Activated T-cell treated with anti-CD3 and anti-CD28 coated beads, Interleukin-2, amount 50 U/mL, for 24 hours (primary cell): ENCODE data around the gene OXA1L.
"Not testable (repeated sequence)": the region's sequence is repeated elsewhere in the genome, so short reads cannot be mapped to it uniquely, and the experiment has no call there.

Source experiments
- DNase-seq: peaks from one replicate; pipeline ENCODE4 v3.0.0-alpha.2; 2020
- H3K27ac Mint-ChIP-seq: 2 replicates; pipeline ENCODE4 v1.8.0; 2020; ENCODE audit warnings: mild to moderate bottlenecking, mixed read lengths
- H3K27me3 Mint-ChIP-seq: 2 replicates; pipeline ENCODE4 v1.8.0; 2020; ENCODE audit warnings: mixed read lengths
- H3K36me3 Mint-ChIP-seq: 2 replicates; pipeline ENCODE4 v1.8.0; 2020; ENCODE audit warnings: low read depth, mixed read lengths
- H3K4me1 Mint-ChIP-seq: 2 replicates; pipeline ENCODE4 v1.8.0; 2020; ENCODE audit warnings: low read depth, mixed read lengths
- H3K4me3 Mint-ChIP-seq: 2 replicates; pipeline ENCODE4 v1.8.0; 2020; ENCODE audit warnings: mild to moderate bottlenecking, moderate library complexity, mixed read lengths
- H3K9me3 Mint-ChIP-seq: 2 replicates; pipeline ENCODE4 v1.8.0; 2020; ENCODE audit warnings: mixed read lengths

OXA1L gene

DNA sequence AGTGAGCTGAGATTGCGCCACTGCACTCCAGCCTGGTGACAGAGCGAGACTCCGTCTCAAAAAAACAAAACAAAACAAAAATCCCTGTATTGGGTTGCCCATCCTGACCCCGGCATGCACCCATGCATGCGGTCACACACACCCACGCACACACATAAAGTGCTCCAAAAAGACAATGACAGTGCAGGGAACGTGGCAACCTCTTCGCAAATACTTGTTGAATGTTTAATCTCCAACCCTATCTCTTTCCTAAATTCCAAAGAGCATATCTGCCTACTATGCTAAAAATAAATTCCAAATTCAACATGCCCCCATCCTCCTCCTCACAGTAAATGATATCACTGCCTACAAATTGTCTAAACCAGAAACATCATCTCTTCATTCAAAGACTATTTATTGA lies 35.2 kb downstream of the OXA1L start:
- peaks cover 25% of the 10 kb centered on the region for H3K27me3 Mint-ChIP-seq
- no peak for DNase-seq
- H3K4me3 Mint-ChIP-seq = no peak overlapping the region
- no peak overlapping the region for H3K27ac Mint-ChIP-seq
- no peaks in the 10 kb centered on the region for H3K4me1 Mint-ChIP-seq
- no peaks in the 10 kb centered on the region for H3K9me3 Mint-ChIP-seq
- H3K36me3 Mint-ChIP-seq = no peaks in the 10 kb centered on the region

DNA sequence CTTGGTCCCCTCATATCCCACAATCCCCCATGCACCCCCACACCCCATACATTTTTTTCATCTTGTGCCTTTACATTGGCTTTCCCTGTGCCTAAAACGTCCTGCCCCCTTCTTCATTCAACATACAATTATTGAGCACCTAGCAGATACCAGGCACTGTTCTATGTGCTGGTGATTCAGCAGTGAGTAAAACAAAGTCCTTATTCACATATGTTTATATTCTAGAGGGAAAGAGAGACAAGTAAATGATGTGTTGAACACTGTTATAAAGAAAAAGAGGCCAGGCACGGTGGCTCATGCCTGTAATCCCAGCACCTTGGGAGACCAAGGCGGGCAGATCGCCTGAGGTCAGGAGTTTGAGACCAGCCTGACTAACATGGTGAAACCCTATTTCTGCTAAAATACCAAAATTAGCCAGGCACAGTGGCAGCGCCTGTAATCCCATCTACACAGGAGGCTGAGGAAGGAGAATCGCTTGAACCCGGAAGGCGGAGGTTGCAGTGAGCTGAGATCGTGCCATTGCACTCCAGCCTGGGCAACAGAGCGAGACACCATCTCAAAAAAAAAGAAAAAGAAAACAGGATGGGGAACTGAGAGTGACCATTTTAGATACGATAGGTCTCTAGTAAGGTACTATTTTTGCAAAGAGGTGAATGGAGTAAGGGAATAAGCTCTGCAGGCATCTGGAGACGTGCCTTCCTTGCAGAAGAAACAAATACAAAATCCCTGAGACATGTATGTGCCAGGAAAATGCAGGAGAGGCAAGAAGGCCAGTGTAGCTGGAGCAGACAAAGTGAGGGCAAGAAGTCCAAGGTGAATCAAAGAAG lies 36.6 kb downstream of the OXA1L start:
- no peaks in the 10 kb centered on the region for H3K9me3 Mint-ChIP-seq
- peaks cover 20% of the 10 kb centered on the region for H3K27me3 Mint-ChIP-seq
- no peak overlapping the region for H3K27ac Mint-ChIP-seq
- no peak for DNase-seq
- H3K4me1 Mint-ChIP-seq = no peaks in the 10 kb centered on the region
- H3K4me3 Mint-ChIP-seq = no peak overlapping the region
- no peaks in the 10 kb centered on the region for H3K36me3 Mint-ChIP-seq

DNA sequence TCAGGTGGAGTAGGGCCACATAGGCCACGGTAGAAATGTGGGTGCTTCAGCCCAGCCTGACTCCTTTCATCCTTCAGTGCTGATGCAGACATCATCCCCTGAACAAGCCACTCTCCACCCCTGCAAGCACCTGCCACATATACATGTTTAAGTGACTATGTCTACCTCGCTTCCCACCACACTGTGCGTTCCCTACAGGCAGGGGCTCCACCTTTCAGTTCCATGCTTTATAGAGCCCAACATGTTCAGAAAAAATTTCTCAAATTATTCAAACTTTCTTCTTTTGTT lies 37.1 kb downstream of the OXA1L start:
- no peak for DNase-seq
- H3K27me3 Mint-ChIP-seq = peaks cover 18% of the 10 kb centered on the region
- no peaks in the 10 kb centered on the region for H3K9me3 Mint-ChIP-seq
- no peaks in the 10 kb centered on the region for H3K4me1 Mint-ChIP-seq
- H3K36me3 Mint-ChIP-seq = no peaks in the 10 kb centered on the region
- no peak overlapping the region for H3K4me3 Mint-ChIP-seq
- no peak overlapping the region for H3K27ac Mint-ChIP-seq

GRCh38 chr14:22805235-22805634 lies 38.7 kb downstream of the OXA1L start:
- DNase-seq, H3K27ac Mint-ChIP-seq, H3K9me3 Mint-ChIP-seq, H3K4me3 Mint-ChIP-seq, H3K27me3 Mint-ChIP-seq, H3K4me1 Mint-ChIP-seq, H3K36me3 Mint-ChIP-seq: not testable (repeated sequence)

GRCh38 chr14:22807432-22808087 lies 41.1 kb downstream of the OXA1L start:
- no peaks in the 10 kb centered on the region for H3K9me3 Mint-ChIP-seq
- no peak for DNase-seq
- no peaks in the 10 kb centered on the region for H3K27me3 Mint-ChIP-seq
- H3K4me3 Mint-ChIP-seq = no peak overlapping the region
- no peak overlapping the region for H3K27ac Mint-ChIP-seq
- no peaks in the 10 kb centered on the region for H3K36me3 Mint-ChIP-seq
- H3K4me1 Mint-ChIP-seq = peaks cover 2% of the 10 kb centered on the region

DNA sequence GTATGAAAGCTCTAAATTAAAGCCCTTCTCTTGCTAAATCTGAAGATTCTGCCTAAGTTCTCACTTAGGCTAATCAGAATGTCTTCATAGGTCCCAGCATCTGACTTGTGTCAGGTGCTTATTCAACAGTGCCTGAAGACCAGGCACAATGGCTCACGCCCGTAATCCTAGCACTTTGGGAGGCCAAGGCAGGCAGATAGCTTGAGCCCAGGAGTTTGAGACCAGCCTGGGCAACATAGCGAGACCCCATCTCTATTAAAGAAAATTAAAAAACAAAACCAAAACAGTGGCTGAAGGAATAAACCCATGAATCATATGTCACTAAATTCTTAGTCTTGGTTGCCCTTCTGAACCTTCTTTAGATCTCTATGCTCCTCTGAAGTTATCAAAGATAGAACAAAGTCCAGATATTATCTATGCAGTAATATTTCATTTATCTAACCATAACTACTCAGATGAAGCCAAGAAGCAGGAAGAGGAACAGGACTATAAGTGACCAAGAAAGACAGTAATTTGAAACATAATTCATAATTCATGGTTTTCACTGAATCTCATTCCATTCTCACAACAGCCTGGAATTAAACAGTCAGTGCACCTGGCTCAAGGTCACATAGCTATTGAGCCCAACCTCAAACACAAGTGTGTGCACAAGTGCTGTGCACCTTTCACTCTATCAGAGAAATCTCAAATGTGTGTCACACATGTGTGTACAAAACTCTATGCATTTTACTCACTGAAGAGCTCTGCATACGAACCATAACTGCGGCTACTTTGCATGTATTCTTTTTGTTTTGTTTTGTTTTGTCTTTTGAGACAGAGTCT lies 42.1 kb downstream of the OXA1L start:
- H3K4me1 Mint-ChIP-seq = peaks cover 2% of the 10 kb centered on the region
- no peak overlapping the region for H3K4me3 Mint-ChIP-seq
- no peak for DNase-seq
- H3K27ac Mint-ChIP-seq = no peak overlapping the region
- H3K36me3 Mint-ChIP-seq = no peaks in the 10 kb centered on the region
- no peaks in the 10 kb centered on the region for H3K9me3 Mint-ChIP-seq
- H3K27me3 Mint-ChIP-seq = no peaks in the 10 kb centered on the region

DNA sequence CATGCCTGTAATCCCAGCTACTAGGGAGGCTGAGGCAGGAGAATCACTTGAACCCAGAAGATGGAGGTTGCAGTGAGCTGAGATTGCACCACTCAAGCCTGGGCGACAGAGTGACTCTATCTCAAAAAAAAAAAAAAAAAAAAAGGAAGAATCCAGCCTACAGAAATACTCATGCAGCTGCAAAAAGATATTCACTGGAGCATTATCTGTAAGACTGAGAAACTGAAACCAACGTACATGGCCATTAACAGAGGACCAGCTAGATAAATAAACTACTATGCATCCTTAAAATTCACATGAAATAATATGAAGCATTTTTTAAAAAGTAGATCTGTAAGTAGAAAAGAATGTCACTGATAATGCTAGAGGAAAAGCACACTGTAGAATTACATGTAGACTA lies 45.2 kb downstream of the OXA1L start:
- Mint-ChIP-seq H3K4me3 (no peak overlapping the region), H3K27ac (no peak overlapping the region), H3K27me3 (no peaks in the 10 kb centered on the region), H3K4me1 (peaks cover 8% of the 10 kb centered on the region), H3K36me3 (no peaks in the 10 kb centered on the region), H3K9me3 (no peaks in the 10 kb centered on the region)
- DNase-seq = no peak

DNA sequence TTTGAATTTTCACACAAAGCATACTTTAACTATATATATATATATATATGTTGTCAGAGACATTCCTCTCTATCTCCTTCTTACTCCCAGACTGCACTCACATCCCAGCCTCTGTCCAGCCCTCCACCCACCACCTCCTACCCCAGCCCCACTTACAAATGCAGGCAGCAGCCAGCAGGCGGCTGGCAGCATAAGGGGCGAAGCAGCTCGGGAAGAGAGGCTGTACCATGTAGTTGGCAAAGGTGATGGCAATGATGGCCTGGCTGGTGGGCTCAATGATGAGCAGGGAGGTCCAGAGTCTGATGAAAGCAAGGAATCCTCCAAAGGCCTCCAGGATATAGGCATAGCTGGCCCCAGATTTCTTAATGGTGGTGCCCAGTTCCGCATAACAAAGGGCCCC lies 46.3 kb downstream of the OXA1L start:
- Mint-ChIP-seq H3K9me3 (no peaks in the 10 kb centered on the region), H3K4me3 (no peak overlapping the region), H3K36me3 (no peaks in the 10 kb centered on the region), H3K4me1 (peaks cover 8% of the 10 kb centered on the region), H3K27me3 (no peaks in the 10 kb centered on the region), H3K27ac (no peak overlapping the region)
- no peak for DNase-seq

GRCh38 chr14:22813145-22813544 lies 46.7 kb downstream of the OXA1L start:
- DNase-seq = no peak
- Mint-ChIP-seq H3K27me3 (no peaks in the 10 kb centered on the region), H3K4me3 (no peak overlapping the region), H3K4me1 (peaks cover 8% of the 10 kb centered on the region), H3K36me3 (no peaks in the 10 kb centered on the region), H3K27ac (no peak overlapping the region), H3K9me3 (no peaks in the 10 kb centered on the region)

DNA sequence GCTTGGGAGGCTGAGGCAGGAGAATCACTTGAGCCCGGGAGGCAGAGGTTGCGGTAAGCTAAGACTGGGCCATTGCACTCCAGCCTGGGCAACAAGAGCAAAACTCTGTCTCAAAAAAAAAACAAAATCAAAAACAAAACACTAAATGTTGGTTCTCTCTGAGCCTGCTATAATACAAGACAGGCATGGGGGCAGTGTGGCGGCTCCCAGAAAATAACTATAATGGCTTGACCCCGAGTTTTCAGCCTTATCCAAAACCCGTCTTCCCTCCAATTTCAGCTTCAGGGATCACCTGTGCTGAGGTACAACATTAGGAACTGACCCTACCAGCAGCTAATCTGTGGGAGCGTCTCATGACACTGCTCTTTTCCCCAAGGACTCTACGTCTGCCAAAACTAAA lies 47.9 kb downstream of the OXA1L start:
- peaks cover 14% of the 10 kb centered on the region for H3K4me1 Mint-ChIP-seq
- H3K27ac Mint-ChIP-seq = no peak overlapping the region
- no peak overlapping the region for H3K4me3 Mint-ChIP-seq
- H3K9me3 Mint-ChIP-seq = no peaks in the 10 kb centered on the region
- no peaks in the 10 kb centered on the region for H3K36me3 Mint-ChIP-seq
- no peaks in the 10 kb centered on the region for H3K27me3 Mint-ChIP-seq
- no peak for DNase-seq

- Mint-ChIP-seq H3K9me3 (no peaks in the 10 kb centered on the region), H3K27ac (no peak within 1 kb of the TSS), H3K27me3 (peaks cover 3% of the 10 kb centered on the region), H3K4me1 (peaks cover 18% of the 10 kb centered on the region), H3K4me3 (no peak within 1 kb of the TSS), H3K36me3 (no peaks in the 10 kb centered on the region)
- no peak for DNase-seq
Measured at GRCh38 chr14:22814941-22815713, 48.6 kb downstream of the OXA1L start, which contains the start of gene SLC7A7. TSS of gene SLC7A7 (minus strand) at chr14:22815435. CDS start at chr14:22813398, 2,037 bp downstream.

GRCh38 chr14:22819151-22819988 lies 52.9 kb downstream of the OXA1L start:
- no peak for DNase-seq
- no peak overlapping the region for H3K27ac Mint-ChIP-seq
- H3K4me1 Mint-ChIP-seq = peaks cover 27% of the 10 kb centered on the region
- peaks cover 21% of the 10 kb centered on the region for H3K27me3 Mint-ChIP-seq
- no peaks in the 10 kb centered on the region for H3K9me3 Mint-ChIP-seq
- H3K36me3 Mint-ChIP-seq = no peaks in the 10 kb centered on the region
- no peak overlapping the region for H3K4me3 Mint-ChIP-seq

- Mint-ChIP-seq H3K27me3 (peaks cover 21% of the 10 kb centered on the region), H3K4me3 (no peak overlapping the region), H3K4me1 (peaks cover 33% of the 10 kb centered on the region), H3K36me3 (no peaks in the 10 kb centered on the region), H3K27ac (no peak overlapping the region), H3K9me3 (no peaks in the 10 kb centered on the region)
- DNase-seq = no peak
Measured at GRCh38 chr14:22820731-22821130, 54.2 kb downstream of the OXA1L start.
